PC-9 (cell line): ENCODE measurements around the gene LRRC58.

Experiments
- CTCF ChIP-seq: fragments of 200-600 bp; sonication (generic); conservative IDR thresholded peaks from 2 replicates; pipeline ENCODE4 v1.6.1; 2017; ENCODE audit warnings: mixed run types, antibody characterized with exemption, mild to moderate bottlenecking, moderate library complexity
- EZH2 ChIP-seq: fragments of 200-600 bp; sonication (generic); IDR thresholded peaks from 2 replicates; pipeline ENCODE4 v1.8.0; 2017; ENCODE audit warnings: antibody characterized with exemption, low read depth

GRCh38 chr3:120276767-120277166 is 72.4 kb downstream of the LRRC58 start:
- no peak for TF ChIP-seq CTCF
- TF ChIP-seq EZH2, result no peak
